Glomerular endothelial cell (primary cell): Measurements from ENCODE around the gene RASA1. TPM values are rescaled to one million over a fixed set of nuclear protein-coding genes. Genes with fewer than 3 reads are reported as not detected.
A peak's percentile ranks its signal among the peaks of the same experiment; 100 is the strongest.
"Not testable (repeated sequence)": the region's sequence is repeated elsewhere in the genome, so short reads cannot be mapped to it uniquely, and the experiment has no call there.

ENCODE experiments used
- DNase-seq: peaks from one replicate; pipeline ENCODE4 v3.0.0-alpha.2; 2011; ENCODE audit warnings: low read depth, low spot score; ENCODE audit errors: extremely low read depth
- total RNA-seq: library from RNA; depleted of rRNA; stranded (reverse); fragments of >200 nt; gene quantifications from 2 replicates; pipeline ENCODE4 v1.2.3, GENCODE V29; 2015

RASA1 gene
- total RNA-seq, 1 donor from 2014 or later, result 38.3 TPM

- DNase-seq, result no peak
These were observed 11.0 kb downstream of the RASA1 start for GRCh38 chr5:87278590-87279100.

GRCh38 chr5:87282269-87282668 is 14.6 kb downstream of the RASA1 start:
- DNase-seq, result no peak

- not testable (repeated sequence) for DNase-seq
These were observed 19.6 kb downstream of the RASA1 start for GRCh38 chr5:87287266-87287665.

GRCh38 chr5:87298692-87299362 is 31.1 kb downstream of the RASA1 start:
- no peak for DNase-seq

- no peak for DNase-seq
These were observed 32.5 kb downstream of the RASA1 start for GRCh38 chr5:87300176-87300575.

- DNase-seq, result peak; percentile 55
These were observed 33.1 kb downstream of the RASA1 start for GRCh38 chr5:87300744-87301143.

GRCh38 chr5:87302061-87302460 is 34.4 kb downstream of the RASA1 start:
- no peak for DNase-seq

GRCh38 chr5:87303324-87303723 is 35.6 kb downstream of the RASA1 start:
- no peak for DNase-seq

- DNase-seq, result not testable (repeated sequence)
These were observed 38.4 kb downstream of the RASA1 start for GRCh38 chr5:87306090-87306489.

GRCh38 chr5:87307796-87308423 is 40.2 kb downstream of the RASA1 start:
- no peak for DNase-seq

- no peak for DNase-seq
These were observed 44.0 kb downstream of the RASA1 start for GRCh38 chr5:87311405-87312279.

GRCh38 chr5:87313216-87313615 is 45.5 kb downstream of the RASA1 start:
- DNase-seq, result no peak

GRCh38 chr5:87319469-87319868 is 51.8 kb downstream of the RASA1 start:
- no peak for DNase-seq

- no peak for DNase-seq
These were observed 53.9 kb downstream of the RASA1 start for GRCh38 chr5:87321605-87322004.

- DNase-seq, result no peak
These were observed 54.7 kb downstream of the RASA1 start for GRCh38 chr5:87322381-87322780.

- no peak for DNase-seq
These were observed 60.3 kb downstream of the RASA1 start for GRCh38 chr5:87327998-87328397.

- no peak for DNase-seq
These were observed 61.4 kb downstream of the RASA1 start for GRCh38 chr5:87329114-87329513.

GRCh38 chr5:87339986-87340385 is 72.3 kb downstream of the RASA1 start:
- no peak for DNase-seq

GRCh38 chr5:87340716-87341115 is 73.0 kb downstream of the RASA1 start:
- peak; percentile 4 for DNase-seq

GRCh38 chr5:87347272-87347671 is 79.6 kb downstream of the RASA1 start:
- no peak for DNase-seq

GRCh38 chr5:87347841-87348240 is 80.2 kb downstream of the RASA1 start:
- DNase-seq, result no peak
